Activated naive CD8-positive, alpha-beta T cell (primary cell): ENCODE data around the gene SLC1A1.

Experiments used
- H3K27ac Mint-ChIP-seq: one replicate; pipeline ENCODE4 v1.8.0; 2021; ENCODE audit warnings: mixed read lengths
- H3K27me3 Mint-ChIP-seq: one replicate; pipeline ENCODE4 v1.8.0; 2021; ENCODE audit warnings: mixed read lengths
- H3K36me3 Mint-ChIP-seq: one replicate; pipeline ENCODE4 v1.8.0; 2021; ENCODE audit warnings: mixed read lengths
- H3K4me1 Mint-ChIP-seq: one replicate; pipeline ENCODE4 v1.8.0; 2021; ENCODE audit warnings: low read depth, mixed read lengths
- H3K4me3 Mint-ChIP-seq: one replicate; pipeline ENCODE4 v1.8.0; 2021; ENCODE audit warnings: mild to moderate bottlenecking, mixed read lengths
- H3K9me3 Mint-ChIP-seq: one replicate; pipeline ENCODE4 v1.8.0; 2021; ENCODE audit warnings: low read depth, mixed read lengths

Gene SLC1A1

GRCh38 chr9:4620881-4621555, 130.8 kb downstream of the SLC1A1 start:
- no peak overlapping the region for H3K27ac Mint-ChIP-seq

GRCh38 chr9:4622016-4622415, 131.7 kb downstream of the SLC1A1 start:
- H3K9me3 Mint-ChIP-seq: no peaks in the 10 kb centered on the region
- H3K4me3 Mint-ChIP-seq: no peak overlapping the region
- peaks cover 18% of the 10 kb centered on the region for H3K4me1 Mint-ChIP-seq
- H3K27me3 Mint-ChIP-seq: no peaks in the 10 kb centered on the region
- H3K36me3 Mint-ChIP-seq: peaks cover 3% of the 10 kb centered on the region
- H3K27ac Mint-ChIP-seq: no peak overlapping the region

More at GRCh38 chr9:4620881-4621555, 130.8 kb downstream of the SLC1A1 start:
- Mint-ChIP-seq H3K9me3 (no peaks in the 10 kb centered on the region), H3K36me3 (peaks cover 3% of the 10 kb centered on the region), H3K27me3 (no peaks in the 10 kb centered on the region), H3K4me3 (no peak overlapping the region), H3K4me1 (peaks cover 18% of the 10 kb centered on the region)

GRCh38 chr9:4630836-4631235, 140.6 kb downstream of the SLC1A1 start:
- H3K27ac Mint-ChIP-seq: no peak overlapping the region
- H3K36me3 Mint-ChIP-seq: peaks cover 8% of the 10 kb centered on the region
- H3K27me3 Mint-ChIP-seq: no peaks in the 10 kb centered on the region
- H3K9me3 Mint-ChIP-seq: no peaks in the 10 kb centered on the region
- H3K4me1 Mint-ChIP-seq: peaks cover 2% of the 10 kb centered on the region
- H3K4me3 Mint-ChIP-seq: no peak overlapping the region
